SU-DHL-6 (cell line): ENCODE results near the gene ALG11.

Experiments used
- EZH2phosphoT487 ChIP-seq: fragments of 200-600 bp; sonication (generic), shearing (Covaris generic); conservative IDR thresholded peaks from 2 replicates; pipeline ENCODE4 v1.6.1; 2018; ENCODE audit warnings: mild to moderate bottlenecking, antibody characterized with exemption, low read length, moderate library complexity, mixed read lengths
- TF ChIP-seq, protein P1 (sequence below): fragments of 200-600 bp; sonication (generic); IDR thresholded peaks from one replicate; pipeline ENCODE4 v1.5.1; 2017; ENCODE audit warnings: antibody characterized with exemption, mild to moderate bottlenecking, low read length, moderate library complexity; ENCODE audit not compliant: insufficient read depth, poor library complexity, severe bottlenecking

DNA sequence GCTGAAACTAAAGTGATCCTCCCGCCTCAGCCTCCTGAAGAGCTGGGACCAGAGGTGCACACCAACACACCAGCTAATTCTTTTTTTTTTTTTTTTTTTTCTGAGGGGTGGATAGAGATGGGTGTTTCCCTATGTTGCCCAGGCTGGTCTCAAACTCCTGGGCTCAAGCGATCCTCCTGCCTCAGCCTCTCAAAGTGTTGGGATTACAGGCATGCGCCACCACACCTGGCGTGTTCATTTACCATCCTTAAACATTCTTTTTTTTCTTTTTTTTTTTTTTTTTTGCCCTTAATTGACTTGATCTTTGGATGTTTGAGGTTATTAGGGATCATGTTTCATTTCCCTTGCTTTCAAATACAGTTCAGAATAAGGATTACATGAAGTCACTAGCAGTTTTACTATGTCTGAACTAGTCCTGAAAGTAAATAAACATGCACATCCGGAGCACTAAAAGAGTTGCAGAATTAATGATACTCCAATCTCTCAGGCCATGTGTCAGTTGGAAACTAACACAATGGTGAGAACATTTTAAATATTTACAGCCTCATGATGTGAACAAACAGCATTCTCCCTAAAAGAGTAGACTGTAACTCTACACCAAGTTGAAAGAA is 22.5 kb downstream of the ALG11 start:
- TF ChIP-seq, protein P1, sequence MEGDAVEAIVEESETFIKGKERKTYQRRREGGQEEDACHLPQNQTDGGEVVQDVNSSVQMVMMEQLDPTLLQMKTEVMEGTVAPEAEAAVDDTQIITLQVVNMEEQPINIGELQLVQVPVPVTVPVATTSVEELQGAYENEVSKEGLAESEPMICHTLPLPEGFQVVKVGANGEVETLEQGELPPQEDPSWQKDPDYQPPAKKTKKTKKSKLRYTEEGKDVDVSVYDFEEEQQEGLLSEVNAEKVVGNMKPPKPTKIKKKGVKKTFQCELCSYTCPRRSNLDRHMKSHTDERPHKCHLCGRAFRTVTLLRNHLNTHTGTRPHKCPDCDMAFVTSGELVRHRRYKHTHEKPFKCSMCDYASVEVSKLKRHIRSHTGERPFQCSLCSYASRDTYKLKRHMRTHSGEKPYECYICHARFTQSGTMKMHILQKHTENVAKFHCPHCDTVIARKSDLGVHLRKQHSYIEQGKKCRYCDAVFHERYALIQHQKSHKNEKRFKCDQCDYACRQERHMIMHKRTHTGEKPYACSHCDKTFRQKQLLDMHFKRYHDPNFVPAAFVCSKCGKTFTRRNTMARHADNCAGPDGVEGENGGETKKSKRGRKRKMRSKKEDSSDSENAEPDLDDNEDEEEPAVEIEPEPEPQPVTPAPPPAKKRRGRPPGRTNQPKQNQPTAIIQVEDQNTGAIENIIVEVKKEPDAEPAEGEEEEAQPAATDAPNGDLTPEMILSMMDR, result no peak
- TF ChIP-seq EZH2phosphoT487, result no peak
